ENCODE results near the gene MYO15B.
A peak's percentile ranks its signal among the peaks of the same experiment; 100 is the strongest.
"Not testable (repeated sequence)": the region's sequence is repeated elsewhere in the genome, so short reads cannot be mapped to it uniquely, and the experiment has no call there.

The MYO15B gene

DNA sequence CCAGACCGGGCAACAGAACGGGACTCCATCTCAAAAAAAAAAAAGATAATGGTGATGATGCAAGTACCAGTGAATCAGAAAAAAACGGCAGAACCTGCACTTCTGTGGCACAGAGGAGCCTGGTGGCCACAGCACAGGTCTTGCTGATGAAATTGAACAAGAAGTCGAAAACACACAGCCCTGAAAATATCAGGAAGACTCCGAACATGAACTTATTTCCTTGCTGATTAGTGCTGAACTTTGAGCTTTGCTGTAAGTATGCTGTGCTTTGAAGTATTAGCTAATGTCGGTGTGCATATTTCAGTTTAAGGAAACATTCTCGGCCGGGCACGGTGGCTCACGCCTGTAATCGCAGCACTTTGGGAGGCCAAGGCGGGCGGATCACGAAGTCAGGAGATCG lies 10.9 kb upstream of the MYO15B start:
- no peak for DNase-seq

DNA sequence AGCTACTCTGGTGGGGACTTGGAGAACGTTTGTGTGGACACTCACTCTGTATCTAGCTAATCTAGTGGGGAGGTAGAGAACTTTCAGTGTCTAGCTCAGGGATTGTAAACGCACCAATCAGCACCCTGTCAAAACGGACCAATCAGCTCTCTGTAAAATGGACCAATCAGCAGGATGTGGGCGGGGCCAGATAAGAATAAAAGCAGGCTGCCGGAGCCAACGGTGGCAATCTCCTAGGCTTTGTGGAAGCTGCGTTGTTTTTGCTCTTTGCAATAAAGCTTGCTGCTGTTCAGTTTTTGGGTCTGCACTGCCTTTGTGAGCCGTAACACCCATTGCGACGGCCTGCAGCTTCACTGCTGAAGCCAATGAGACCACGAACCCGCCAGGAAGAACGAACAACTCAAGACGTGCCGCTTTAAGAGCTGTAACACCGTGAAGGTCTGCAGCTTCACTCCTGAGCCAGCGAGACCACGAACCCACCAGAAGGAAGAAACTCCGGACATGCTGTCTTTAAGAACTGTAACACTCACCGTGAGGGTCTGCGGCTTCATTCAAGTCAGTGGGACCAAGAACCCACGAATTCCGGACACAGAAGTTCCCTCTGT lies 6.4 kb upstream of the MYO15B start:
- DNase-seq = not testable (repeated sequence)

DNA sequence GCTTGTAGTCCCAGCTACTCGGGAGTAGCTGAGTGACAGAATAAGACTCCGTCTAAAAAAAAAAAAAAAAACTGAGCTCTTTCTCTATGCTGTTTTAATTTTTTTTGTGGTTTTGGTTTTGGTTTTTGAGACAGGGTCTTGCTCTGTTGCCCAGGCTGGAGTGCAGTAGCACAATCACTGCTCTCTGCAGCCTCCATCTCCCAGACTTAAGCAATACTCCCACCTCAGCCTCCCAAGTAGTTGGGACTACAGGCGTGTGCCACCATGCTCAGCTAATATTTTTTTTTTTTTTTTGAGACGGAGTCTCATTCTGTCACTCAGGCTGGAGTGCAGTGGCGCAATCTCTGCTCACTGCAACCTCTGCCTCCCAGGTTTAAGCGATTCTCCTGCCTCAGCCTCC lies 4.4 kb upstream of the MYO15B start:
- DNase-seq = not testable (repeated sequence)

DNA sequence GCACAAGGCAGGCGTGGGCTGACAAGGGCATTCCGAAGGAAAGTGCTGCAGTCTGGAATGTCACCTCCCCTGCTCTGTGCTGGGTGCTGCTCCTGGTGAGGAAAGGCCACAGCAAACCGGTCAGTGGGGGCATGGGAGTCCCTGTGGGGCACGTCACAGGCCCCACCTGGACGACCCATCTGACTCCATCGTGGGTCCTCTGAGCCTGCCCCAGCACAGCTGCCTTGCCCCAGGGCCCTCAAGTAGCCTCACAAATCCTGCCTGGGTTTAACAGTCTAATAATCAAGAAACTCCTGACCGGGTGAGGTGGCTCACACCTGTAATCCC lies 2.8 kb upstream of the MYO15B start:
- DNase-seq = no peak

DNA sequence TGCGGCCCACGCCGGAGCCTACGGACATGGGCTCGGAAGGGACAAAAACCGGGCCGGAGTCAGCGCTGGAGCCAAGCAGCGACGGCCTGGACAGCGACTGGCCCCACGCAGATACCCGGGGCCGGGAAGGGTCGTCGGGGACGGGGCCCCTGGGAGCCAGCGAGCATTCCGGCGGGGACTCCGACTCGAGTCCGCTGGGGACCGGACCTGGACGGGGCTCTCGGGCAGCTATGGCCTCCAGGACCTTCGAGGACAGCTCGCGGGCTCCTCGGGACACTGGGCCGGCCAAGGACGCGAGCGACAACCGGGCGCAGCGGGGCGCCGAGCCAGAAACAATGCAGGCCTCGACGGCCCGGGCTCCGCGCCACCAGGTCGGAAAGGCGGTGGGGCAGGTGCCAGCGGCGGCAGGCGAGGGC lies 1.0 kb downstream of the MYO15B start:
- DNase-seq = no peak

DNA sequence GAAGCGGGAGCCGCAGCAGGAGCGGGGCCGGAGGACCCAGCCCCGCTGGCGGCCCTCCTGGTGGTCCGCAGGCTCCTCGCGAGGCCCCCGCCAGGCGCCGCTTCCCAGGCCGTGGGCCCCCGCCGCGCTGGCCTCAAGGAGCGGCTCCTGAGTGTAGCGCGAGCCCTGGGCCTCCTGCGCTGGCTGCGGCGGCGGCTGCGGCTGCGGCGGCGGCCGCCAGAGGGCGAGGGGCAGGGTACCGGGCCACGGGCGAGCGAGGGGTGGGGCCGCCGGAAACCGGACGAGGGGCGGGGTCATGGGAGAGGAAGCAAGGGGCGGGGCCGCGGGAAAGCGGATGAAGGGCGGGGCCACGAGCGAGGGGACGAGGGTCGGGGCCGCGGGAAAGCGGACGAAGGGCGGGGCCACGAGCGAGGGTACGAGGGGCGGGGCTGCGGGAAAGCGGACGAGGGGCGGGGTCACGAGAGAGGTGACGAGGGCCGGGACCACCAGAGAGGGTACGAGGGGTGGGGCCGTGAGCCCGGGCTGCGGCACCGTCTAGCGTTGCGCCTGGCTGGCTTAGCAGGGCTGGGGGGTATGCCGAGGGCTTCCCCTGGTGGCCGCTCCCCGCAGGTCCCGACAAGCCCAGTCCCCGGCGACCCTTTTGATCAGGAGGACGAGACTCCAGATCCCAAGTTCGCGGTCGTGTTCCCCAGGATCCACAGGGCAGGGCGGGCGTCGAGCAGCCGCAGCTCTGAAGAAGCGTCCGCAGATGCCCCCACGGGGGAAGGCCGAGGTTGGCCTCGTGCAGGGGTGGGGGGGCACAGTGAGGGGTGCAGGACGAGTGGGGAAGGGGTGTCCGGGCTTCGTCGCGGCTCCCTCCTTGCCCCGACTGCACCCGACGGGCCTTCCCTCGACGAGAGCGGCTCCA lies 1.7 kb downstream of the MYO15B start:
- DNase-seq = peak; percentile 94

DNA sequence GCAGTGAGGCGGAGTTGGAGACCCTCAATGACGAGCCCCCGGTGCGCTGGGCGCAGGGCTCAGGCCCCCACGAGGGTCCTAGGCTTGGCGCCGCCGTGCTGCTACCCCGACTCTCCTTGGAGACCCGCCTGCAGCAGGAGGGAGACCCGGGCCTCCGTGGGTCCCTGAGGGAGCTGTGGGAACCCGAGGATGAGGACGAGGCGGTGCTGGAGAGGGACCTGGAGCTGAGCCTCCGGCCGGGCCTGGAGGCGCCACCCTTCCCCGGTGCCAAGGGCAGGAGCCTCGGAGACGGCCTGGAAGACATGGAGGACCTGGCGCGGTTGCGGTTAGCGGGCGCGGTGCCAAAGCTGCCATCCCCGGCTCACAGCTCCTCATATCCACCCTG lies 2.3 kb downstream of the MYO15B start:
- no peak for DNase-seq

DNA sequence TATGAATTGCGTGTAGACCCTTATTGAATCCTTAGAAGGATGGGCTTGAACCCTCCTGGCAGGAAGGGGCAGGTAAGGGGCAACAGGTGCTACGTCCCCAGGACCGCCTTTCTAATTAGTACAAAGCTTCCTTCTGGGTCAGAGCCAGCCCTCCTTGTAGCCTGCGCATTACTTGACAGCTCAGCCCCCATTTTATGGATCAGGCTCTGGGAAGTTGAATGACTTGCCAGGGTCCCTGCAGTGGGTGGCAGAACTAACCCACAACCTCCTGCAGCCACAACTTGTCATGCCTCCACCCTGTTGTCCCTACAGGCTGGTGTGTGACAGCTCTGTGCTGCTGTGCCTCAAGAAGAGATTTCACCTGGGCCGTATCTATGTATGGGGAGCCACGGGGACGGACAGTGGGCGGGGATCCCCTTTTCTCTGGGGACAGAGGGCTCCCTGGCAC lies 2.7 kb downstream of the MYO15B start:
- DNase-seq = no peak

DNA sequence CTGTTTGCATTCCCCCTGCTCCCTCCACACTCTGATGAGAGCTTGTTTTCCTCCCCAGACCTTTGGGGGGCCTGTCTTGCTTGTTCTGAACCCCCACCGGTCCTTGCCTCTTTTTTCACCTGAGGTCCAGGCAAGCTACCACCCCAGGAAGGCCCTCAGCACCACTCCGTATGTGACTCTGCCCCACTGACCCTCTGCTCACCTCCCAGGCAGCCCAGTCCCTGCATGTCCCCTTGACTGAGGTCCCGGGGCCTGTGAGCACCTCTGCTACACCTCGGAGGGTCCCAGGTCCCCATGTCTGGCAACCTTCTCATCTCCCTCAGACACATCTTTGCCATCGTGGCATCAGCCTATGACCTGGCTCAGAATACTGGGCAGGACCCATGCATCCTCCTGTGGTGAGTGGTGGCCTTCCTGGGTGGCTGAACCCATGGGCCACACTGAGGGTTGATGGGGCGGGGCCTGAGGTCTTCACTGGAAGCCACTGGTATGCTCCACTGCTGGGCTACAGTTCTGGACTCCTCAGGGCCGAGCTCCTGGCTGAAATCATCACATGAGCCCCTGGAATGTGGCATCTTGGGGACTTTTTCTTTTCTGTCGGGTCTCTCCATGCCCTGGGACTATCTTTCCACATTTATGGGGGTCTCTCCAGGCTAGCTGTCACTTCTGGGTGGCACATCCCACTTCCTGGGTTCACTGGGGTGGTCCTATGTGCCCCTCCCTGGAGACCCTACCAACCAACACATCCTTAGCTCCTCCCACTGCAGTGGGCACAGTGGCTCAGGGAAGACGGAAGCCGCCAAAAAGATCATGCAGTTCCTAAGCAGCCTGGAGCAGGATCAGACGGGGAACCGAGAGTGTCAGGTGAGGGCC lies 3.5 kb downstream of the MYO15B start:
- DNase-seq = no peak

DNA sequence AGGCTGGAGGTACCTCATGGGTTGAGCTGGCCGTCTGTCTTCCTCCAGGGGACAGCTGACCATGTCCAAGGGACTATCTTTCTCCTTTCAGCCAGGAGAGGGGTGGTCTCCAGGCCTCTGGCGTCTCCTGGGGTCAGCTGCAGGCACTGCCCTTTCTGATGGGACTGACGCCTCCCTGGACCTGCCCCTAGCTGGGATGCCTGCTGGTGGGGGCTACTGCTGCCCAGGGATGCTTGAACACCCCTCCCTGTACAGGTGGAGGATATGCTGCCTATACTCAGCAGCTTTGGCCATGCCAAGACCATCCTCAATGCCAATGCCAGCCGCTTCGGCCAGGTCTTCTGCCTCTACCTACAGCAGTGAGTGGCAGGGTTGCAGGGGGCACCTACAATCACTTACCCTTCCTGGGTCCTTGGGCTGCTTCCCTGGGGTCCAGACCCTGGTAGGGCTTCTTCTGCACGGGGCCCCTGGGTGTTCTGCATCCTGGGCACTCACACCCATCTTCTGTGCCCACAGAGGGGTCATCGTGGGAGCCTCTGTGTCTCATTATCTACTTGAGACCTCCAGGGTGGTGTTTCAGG lies 4.2 kb downstream of the MYO15B start:
- DNase-seq = no peak

DNA sequence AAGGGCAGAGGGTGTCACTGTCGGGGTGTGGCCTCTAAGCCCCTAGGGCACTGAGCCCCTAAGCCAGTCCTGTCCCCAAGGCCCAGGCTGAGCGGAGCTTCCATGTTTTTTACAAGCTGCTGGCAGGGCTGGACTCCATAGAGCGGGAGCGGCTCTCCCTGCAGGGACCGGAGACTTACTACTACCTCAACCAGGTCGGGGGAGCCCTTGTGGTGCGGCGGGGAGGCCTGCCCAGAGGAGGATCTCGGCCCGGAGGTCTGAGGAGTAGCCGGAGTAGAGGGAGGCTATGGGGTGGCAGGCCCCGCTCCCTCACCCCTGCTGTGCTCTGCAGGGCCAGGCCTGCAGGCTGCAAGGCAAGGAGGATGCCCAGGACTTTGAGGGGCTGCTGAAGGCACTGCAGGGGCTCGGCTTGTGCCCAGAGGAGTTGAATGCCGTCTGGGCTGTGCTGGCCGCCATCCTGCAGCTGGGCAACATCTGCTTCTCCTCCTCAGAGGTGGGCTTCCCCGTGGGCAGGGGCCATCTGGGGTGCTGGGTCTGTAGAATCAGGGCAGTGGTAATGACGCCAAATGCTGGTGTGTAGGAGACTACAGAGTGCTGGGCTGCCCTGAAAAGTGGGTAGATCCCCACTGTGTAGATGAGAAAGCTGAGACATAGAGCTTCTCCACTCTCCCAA lies 4.9 kb downstream of the MYO15B start:
- no peak for DNase-seq

DNA sequence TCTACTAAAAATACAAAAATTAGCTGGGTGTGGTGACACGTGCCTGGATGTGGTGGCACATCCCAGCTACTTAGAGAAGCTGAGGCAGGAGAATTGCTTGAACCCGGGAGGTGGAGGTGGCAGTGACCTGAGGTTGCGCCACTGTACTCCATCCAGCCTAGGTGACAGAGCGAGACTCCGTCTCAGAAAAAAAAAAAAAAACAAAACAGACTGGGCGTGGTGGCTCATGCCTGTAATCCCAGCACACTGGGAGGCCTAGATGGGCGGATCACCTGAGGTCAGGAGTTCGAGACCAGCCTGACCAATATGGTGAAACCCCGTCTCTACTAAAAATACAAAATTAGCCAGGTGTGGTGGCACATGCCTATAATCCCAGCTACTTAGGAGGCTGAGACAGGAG lies 5.8 kb downstream of the MYO15B start:
- not testable (repeated sequence) for DNase-seq

DNA sequence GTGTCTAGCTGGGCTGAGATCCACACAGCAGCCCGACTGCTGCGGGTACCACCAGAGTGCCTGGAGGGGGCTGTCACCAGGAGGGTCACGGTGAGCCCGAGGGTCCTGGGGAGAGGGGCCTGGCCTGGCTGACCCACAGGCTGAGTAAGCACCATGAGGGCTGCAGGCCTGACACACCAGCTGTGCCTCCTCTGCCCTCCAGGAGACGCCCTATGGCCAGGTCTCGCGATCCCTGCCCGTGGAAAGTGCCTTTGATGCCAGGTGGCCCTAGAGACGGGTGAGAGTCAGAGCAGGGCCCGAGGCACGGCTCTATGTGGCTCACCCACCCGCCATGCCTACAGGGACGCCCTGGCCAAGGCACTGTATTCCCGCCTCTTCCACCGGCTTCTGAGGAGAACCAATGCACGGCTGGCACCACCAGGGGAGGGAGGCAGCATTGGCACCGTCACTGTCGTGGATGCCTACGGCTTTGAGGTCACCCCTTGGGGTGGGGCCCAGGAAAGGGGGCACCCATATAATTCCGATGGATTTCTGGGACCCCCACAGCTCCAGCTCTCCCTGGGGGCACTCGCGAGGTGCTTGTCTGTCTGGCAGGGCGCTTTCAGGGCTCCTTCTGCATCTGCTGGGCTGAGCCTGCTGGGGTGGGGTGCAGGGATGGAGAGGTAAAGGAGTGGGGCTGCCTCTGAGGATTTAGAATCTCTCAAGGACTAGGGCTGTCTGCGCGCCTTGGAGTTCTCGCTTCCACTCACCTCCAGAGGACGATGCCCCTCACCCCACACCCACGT lies 7.1 kb downstream of the MYO15B start:
- DNase-seq = peak; percentile 55

DNA sequence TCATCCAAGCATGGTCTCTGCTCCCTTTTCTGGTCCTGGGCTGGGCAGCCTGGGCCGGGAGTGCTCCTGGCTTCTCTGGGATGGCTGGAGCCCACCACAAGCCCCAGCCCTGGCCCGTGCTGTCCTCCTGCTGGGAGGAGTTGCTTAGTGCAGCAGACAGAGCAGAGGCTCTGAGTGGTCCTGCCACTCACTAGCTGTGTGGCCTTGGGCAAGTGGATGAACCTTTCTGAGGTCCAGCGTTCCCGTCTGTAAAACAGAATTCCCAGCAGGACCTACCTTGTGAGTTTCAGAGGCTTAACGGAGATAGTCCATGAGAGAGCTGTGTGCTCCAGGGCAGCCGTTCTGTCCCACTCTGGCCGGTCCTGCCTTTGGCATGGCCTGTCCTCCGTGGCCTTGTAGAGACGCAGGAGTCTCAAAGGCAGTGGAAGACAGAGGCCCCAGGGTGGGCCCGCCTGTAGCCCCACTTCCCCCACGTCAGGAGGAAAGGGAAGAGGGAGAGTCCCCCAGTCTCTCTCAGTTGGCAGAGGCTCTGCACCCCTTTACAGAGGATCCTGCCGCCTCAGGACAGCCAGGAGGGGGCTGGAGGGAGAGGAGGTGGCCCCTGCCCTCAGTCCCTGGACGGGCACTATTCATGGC lies 7.8 kb downstream of the MYO15B start:
- no peak for DNase-seq

DNA sequence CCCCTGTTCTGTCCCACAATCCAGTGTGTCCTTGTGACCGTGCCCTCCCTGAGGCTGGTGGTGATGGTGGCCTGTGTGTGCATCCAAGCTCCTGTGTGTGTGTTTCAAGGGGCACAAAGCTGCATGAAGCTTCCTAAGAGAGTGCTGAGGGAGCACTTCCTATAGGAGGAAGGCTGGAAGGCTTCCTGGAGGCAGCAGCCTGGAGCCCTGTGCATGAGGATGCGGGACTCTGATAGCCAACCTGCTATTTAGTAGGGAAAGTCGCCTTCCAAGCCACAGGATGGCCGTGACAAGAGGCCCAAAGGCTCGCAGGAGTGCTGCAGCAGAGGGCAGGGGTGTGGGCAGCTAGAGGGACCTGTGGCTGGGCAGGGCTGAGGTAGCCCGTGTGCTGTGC lies 8.3 kb downstream of the MYO15B start:
- DNase-seq = no peak

DNA sequence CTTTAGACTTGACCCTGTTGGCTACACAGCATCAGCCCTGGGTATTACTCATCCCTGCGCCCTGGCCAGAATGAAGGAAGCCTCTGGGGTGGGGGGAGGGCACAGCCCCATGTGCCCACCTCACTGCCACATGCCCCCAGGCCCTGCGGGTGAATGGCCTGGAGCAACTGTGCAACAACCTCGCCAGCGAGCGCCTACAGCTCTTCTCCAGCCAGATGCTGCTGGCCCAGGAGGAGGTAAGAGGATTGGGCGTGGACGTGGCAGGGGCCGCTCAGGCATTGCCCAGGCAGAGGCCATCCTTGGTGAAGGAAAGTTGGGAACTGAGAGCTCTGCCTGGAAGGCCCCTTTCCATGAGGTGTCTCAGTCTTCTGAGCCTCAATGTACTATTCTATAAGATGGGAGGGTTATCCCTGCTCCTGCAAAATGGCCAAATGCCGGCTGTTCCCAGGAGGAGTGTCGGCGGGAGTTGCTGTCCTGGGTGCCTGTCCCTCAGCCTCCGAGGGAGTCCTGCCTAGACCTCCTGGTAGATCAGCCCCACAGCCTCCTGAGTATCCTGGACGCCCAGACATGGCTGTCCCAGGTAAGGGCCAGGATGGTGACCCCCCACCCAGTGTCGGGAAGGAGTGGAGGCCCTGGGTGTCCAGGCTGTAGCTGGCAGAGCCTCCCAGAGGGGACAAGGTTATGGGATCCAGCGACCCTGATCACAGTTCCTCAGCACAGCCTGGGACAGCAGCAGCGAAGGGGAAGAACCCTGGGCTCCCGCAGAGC lies 8.9 kb downstream of the MYO15B start:
- no peak for DNase-seq

DNA sequence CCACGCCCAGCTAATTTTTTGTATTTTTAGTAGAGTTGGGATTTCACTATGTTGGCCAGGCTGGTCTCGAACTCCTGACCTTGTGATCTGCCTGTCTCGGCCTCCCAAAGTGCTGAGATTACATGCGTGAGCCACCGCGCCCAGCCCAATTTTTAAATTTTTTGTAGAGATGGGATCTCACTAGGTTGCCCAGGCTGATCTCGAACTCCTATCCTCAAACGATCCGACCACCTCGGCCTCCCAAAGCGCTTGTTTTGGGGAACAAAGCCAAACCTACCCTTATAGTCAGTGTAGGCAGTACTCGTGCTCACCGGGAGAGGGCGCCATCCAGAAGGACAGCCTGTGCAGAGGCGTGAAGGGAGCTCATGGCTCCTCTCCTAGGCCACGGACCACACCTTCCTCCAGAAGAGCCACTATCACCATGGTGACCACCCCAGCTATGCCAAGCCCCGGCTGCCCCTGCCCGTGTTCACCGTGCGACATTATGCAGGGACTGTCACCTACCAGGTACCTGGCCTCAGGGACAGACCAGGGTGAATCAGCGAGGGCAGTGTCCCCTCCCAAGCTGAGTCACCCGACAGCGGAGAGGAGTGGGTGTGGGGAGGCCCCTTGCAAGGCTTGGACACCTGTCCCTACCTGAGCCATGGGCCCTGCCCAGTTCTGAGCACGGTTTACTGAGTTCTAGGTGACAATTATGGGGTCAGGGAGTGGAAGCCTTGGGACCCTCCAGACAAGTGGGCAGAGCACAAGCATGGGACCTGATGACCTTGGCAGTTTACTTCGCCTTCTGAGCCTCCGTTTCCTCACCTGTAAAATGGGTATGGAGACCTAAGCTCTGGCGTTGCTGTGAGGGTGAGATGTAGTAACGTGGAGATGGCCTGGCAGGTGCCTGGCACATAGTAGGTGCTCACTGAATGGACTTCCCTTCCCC lies 13.7 kb downstream of the MYO15B start:
- peak; percentile 83 for DNase-seq

DNA sequence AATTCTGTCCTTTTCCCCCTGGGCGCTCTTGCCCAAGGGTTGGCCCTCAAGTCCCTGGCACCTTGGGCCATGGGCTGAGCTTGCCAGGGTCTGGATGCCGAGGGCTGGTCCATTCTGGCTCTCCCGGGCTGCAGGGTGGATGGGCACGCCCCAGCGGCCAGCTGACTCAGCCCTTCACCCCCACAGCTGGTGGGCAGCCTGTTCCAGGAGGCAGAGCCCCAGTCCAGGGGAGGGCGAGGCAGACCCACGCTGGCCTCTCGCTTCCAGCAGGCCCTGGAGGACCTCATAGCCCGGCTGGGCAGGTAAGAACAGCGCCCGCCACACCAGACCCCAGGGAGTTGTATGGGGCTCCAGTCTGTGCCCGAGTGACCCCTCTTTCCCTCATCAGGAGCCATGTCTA lies 15.0 kb downstream of the MYO15B start:
- DNase-seq = no peak

DNA sequence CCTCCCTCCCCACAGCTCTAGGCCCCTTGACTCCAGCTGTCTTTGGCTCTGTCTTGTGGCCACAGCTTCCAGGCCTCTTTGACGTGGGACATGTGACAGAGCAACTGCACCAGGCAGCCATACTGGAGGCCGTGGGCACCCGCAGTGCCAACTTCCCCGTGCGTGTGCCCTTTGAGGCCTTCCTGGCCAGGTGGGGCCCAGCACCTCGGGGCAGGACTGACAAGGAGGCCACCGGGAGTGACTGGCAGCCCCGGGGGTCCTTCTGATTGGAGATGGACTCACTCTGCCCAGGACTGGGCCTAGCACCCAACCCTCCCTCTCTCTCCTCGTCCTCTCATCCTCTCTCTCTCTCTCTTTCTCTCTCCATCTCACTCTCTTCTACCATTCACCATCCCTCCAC lies 15.5 kb downstream of the MYO15B start:
- no peak for DNase-seq

Measured in RPMI8226 (cell line).